Right forelimb (tissue), 1 donor: ENCODE results near the gene SEMA4C.

Experiments
- DNase-seq: peaks from one replicate; pipeline ENCODE4 v3.0.0-alpha.2; 2018

SEMA4C gene

GRCh38 chr2:96819128-96819875 lies 50.6 kb downstream of the SEMA4C start:
- no peak for DNase-seq

DNA sequence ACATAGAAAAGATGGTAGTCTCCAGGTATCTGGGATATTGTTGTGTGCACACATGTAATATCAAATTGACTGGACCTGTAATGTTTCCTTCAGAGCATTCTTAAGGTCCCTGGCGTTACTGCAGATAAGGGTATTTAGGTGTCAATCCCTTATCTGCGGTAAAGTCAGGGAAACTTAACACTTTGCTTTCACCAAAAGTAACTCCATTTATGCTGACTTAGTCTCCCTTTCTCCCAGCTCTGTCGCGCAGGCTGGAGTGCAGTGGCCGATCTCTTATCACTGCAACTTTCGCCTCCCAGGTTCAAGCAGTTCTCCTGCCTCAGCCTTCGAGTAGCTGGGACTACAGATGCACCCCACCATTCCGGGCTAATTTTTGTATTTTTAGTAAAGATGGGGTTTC lies 52.0 kb downstream of the SEMA4C start:
- DNase-seq = no peak

DNA sequence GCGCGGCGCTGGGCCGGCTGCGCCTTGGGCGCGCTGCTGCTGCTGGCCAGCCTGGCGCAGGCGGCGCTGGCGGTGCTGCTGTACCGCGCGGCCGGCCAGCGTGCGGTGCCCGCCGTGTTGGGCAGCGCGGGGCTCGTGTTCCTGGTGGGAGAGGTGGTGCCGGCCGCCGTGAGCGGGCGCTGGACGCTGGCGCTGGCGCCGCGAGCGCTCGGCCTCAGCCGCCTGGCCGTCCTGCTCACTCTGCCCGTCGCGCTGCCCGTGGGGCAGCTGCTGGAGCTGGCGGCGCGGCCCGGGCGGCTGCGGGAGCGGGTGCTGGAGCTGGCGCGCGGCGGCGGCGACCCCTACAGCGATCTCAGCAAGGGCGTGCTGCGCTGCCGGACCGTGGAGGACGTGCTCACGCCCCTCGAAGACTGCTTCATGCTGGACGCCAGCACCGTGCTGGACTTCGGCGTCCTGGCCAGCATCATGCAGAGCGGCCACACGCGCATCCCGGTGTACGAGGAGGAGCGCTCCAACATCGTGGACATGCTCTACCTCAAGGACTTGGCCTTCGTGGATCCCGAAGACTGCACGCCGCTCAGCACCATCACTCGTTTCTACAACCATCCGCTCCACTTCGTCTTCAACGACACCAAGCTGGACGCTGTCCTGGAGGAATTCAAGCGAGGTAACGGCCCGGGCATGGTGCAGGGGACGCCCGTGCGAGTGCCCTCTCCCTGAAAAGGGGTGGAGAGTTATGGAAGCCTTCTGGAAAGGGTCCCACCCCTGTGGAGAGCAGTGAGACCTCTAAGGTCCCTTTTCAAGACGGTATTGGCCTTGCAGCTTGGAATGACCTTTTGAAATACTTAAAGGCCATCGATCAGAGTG lies 52.8 kb downstream of the SEMA4C start:
- no peak for DNase-seq

DNA sequence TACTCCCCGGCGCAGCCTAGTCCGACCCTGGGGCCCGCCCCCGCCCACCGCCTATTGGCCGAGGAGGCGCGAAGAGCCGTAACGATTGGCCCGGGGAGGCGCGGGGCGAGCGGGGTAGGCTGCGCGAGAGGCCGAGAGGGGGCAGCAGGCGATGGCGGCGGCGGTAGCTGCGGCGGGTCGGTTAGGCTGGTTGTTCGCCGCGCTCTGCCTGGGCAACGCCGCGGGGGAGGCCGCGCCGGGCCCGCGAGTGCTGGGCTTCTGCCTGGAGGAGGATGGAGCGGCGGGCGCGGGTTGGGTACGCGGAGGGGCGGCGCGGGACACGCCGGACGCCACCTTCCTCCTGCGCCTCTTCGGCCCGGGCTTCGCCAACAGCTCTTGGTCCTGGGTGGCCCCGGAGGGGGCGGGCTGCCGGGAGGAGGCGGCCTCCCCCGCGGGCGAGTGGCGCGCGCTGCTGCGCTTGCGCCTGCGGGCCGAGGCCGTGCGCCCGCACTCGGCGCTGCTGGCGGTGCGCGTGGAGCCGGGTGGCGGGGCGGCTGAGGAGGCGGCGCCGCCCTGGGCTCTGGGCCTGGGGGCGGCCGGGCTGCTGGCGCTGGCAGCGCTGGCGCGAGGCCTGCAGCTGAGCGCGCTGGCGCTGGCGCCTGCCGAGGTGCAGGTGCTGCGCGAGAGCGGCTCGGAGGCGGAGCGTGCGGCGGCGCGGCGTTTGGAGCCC lies 53.6 kb downstream of the SEMA4C start, which contains the start of gene CNNM3:
Gene CNNM3 (plus strand): TSS at position 142 of the 709 bp plus-strand sequence. CDS start 10 bp downstream, at position 152.
- peak; percentile 97 for DNase-seq

- DNase-seq = no peak
These were observed 54.4 kb downstream of the SEMA4C start for GRCh38 chr2:96815326-96816126.

- no peak for DNase-seq
These were observed 56.2 kb downstream of the SEMA4C start for GRCh38 chr2:96813656-96814055.

DNA sequence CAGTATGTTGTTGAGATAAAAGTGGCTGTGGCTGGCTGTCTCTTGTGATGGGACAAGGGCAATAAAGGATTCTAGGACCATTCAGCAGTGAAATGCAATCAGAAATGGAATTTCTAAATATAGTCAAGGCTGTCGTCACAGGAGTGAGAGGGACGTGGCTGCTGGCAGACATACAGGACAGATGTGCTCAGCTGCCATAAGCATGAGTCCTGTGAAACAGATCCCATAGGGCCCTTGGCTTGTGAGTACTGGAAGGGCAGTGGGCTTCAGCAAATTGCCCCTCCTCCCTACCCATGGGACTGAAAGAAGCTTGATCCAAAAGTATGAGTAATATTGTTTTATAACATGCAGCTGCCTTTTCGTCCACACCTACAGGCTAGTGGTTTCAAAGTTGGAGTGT lies 58.0 kb downstream of the SEMA4C start:
- peak; percentile 75 for DNase-seq

- no peak for DNase-seq
These were observed 59.1 kb downstream of the SEMA4C start for GRCh38 chr2:96810783-96811192.

- DNase-seq = no peak
These were observed 59.7 kb downstream of the SEMA4C start for GRCh38 chr2:96809951-96810782.
